ENCODE results near the gene WDPCP. TPM values are rescaled to one million over a fixed set of nuclear protein-coding genes. Genes with fewer than 3 reads are reported as not detected.

Gene WDPCP
- total and polyA plus RNA-seq, 2 of the 4 experiments (the other 2 are of a cell fraction), result 2.2 to 10.2 TPM

DNA sequence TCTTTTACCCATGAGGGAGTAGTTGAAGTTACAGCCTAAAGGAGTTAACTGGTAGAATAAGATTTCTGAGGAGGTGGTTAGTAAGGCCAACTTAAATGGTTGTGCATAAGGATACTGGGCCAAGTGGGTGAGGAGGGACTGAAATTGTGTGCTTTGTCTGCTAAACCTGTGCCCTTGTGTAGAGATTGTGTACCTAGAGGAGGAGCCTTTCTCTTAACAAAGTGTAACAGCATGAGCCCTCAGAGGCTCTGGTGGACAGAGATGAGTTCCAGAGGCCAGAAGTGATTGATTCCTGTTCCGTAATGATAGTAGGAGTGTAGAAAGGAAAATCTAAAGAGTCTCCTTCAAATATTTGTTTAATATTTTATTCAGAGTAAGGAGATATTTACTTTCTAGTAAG lies 494.8 kb downstream of the WDPCP start:
- H3K9me1 ChIP-seq (ENCODE audit: insufficient read depth, low read length), result no peaks in the 10 kb centered on the region
- no peak overlapping the region for H3K4ac ChIP-seq (ENCODE audit: low read depth, low read length)
- H2AK5ac ChIP-seq (ENCODE audit: low read depth, low read length), result no peak overlapping the region
- ChIA-PET CTCF (interaction anchor here (1.0 kb wide), 1 partner anchor 12 kb away, joined by 3 read pairs; no protein-coding TSS in a partner anchor), POLR2A (ENCODE audit: unreplicated experiment) (no interaction called here)
- no peak overlapping the region for H3K9ac ChIP-seq (ENCODE audit: low read depth, low read length)
- no peaks in the 10 kb centered on the region for H3K36me3 ChIP-seq (ENCODE audit: control insufficient read depth, insufficient read depth, low read length)
- H3K56ac ChIP-seq (ENCODE audit: extremely low read depth, insufficient read depth, low read length), result no peak overlapping the region
- no peak overlapping the region for H4K91ac ChIP-seq (ENCODE audit: insufficient read depth, low read depth, low read length)
- H3K18ac ChIP-seq (ENCODE audit: low read depth, low read length), result no peak overlapping the region
- no peaks in the 10 kb centered on the region for H3K4me1 ChIP-seq (ENCODE audit: control insufficient read depth, insufficient read depth, low read length)
- no peak overlapping the region for H2BK120ac ChIP-seq (ENCODE audit: low read depth, low read length)
- dilution Hi-C loops (cut with HindIII; ENCODE audit: low sequenced_read_pairs, unreplicated experiment), result no loop called here
- DNase-seq (no peak), ATAC-seq (ENCODE audit: low read depth) (no peak)
- H4K5ac ChIP-seq (ENCODE audit: low read depth, low read length), result no peak overlapping the region
- H3K79me1 ChIP-seq (ENCODE audit: low read depth in 1 of 2, low read length in 2 of 2), result no peaks in the 10 kb centered on the region
- 0 out of 2 replicates have a peak, but pooled peaks cover 1% of the 10 kb centered on the region for H3K27me3 ChIP-seq (ENCODE audit: control insufficient read depth, insufficient read depth, low read length)
- H3K27ac ChIP-seq (ENCODE audit: insufficient read depth, low read length), result no peak overlapping the region
- no peak overlapping the region for H2BK15ac ChIP-seq (ENCODE audit: low read depth, low read length)
- H3K14ac ChIP-seq (replicated peaks; ENCODE audit: low read depth, low read length), result no peak overlapping the region
- no peaks in the 10 kb centered on the region for H4K20me1 ChIP-seq (ENCODE audit: insufficient read depth, low read length)
- H2BK5ac ChIP-seq (ENCODE audit: low read depth, low read length, poor library complexity, severe bottlenecking), result no peak overlapping the region
- intact Hi-C loops (cut with micrococcal nuclease), result no loop called here
- no CpG with 5 or more reads among the region's 1 CpG for WGBS, 2 experiments (ENCODE audit: extremely low coverage in 2 of 2, insufficient read length in 1 of 2)
- TF ChIP-seq RFX5 (IDR thresholded peaks at IDR 0.05; ENCODE audit: low read depth, low read length) (no peak), CEBPB (IDR thresholded peaks at IDR 0.05; ENCODE audit: low read depth, low read length) (no peak), POLR2A (IDR thresholded peaks at IDR 0.05; ENCODE audit: low read depth, low read length) (no peak), RAD21 (IDR thresholded peaks at IDR 0.05; ENCODE audit: low read length) (no peak), RCOR1 (IDR thresholded peaks at IDR 0.05; ENCODE audit: insufficient replicate concordance, low read length) (no peak)
- TF ChIP-seq, protein P1, sequence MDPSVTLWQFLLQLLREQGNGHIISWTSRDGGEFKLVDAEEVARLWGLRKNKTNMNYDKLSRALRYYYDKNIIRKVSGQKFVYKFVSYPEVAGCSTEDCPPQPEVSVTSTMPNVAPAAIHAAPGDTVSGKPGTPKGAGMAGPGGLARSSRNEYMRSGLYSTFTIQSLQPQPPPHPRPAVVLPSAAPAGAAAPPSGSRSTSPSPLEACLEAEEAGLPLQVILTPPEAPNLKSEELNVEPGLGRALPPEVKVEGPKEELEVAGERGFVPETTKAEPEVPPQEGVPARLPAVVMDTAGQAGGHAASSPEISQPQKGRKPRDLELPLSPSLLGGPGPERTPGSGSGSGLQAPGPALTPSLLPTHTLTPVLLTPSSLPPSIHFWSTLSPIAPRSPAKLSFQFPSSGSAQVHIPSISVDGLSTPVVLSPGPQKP (IDR thresholded peaks at IDR 0.05; ENCODE audit: borderline replicate concordance, low read depth, low read length), result no peak
- H3K4me2 ChIP-seq (ENCODE audit: low read depth, low read length), result no peak overlapping the region
- no peak overlapping the region for H2BK20ac ChIP-seq (ENCODE audit: low read depth, low read length)
- no peak overlapping the region for H4K8ac ChIP-seq (ENCODE audit: low read depth in 2 of 2, low read length in 2 of 2)
- no peak overlapping the region for H2AFZ ChIP-seq (replicated peaks; ENCODE audit: low read length, poor library complexity)
- H3K23ac ChIP-seq (ENCODE audit: low read depth, low read length), result no peak overlapping the region
- in situ Hi-C loops (cut with MboI; ENCODE audit: low sequenced_read_pairs), result no loop called here
- no TSS peak for BruUV-seq (replicated peaks)
- no peak overlapping the region for H3K4me3 ChIP-seq (ENCODE audit: insufficient read depth, low read depth, low read length)
- H3K9me3 ChIP-seq (ENCODE audit: control insufficient read depth, insufficient read depth, low read length), result no peaks in the 10 kb centered on the region
- no peak overlapping the region for H2AK9ac ChIP-seq (replicated peaks; ENCODE audit: low read depth, low read length, poor library complexity)

Measured in IMR-90 (cell line).